Medulla oblongata (tissue), 1 donor: ENCODE data around the gene ZNF764.
A peak's percentile ranks its signal among the peaks of the same experiment; 100 is the strongest.
"Not testable (repeated sequence)": the region's sequence is repeated elsewhere in the genome, so short reads cannot be mapped to it uniquely, and the experiment has no call there.

Experiments used
- DNase-seq: peaks from one replicate; pipeline ENCODE4 v3.0.0-alpha.2; 2015; ENCODE audit errors: extremely low spot score

Gene ZNF764

DNA sequence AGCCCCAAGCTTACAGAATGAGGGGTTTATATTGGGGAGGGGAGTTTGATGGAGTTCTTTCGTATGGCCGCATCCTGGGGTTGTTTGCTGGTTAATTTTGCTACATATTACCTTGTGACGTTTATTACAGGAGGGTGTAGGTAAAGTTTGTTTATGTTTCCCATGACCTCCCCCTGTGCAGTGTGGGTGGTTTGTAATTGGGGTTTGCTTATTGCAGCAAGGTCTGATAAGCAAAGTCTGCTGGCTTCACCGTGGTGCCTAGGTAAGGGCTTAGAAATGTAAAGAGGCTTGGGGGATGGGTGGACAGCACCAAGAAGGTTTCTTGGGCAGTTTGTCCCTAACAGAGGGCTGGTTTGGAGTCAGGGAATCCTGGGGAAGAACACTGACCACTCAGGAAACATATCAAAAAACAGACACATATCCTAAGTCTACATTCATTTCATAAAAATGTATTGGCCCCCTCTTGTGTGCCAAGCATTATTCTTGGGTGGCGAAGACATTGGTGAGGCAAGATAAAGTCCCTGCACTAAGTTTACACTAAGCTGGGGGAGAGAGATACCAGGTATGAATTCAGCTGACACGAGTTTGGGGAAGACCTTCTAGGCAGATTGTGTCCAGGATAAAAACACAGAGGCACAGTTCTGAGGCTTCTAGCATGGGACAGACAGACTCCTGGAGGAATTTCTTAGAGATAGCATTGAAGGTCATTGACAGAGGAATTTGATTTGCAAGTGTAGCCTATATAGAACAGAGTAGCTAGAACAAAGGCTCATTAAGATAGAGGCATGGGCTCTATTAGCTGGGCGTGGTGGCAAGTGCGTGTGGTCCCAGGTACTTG is 9.5 kb downstream of the ZNF764 start:
- no peak for DNase-seq

DNA sequence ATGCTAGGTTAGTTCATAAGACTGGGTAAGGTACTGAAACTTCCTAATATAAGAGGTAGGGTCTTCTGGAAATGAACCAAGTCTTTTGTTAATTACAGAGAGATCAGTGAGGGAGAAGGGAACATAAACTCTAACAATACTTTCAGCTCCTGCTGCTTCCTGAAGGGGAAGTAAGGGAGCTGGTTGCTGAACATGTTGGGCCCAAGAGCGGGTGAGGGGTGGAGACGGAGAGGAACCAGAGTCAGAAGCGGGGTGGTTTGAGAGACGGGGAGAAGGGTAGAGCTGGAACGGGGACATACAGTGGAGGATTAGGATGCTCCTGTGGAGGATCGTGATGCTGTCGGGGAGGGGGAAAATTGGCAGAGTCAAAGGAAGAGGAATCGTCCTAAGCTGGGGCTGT is 12.1 kb downstream of the ZNF764 start:
- peak; percentile 47 for DNase-seq

DNA sequence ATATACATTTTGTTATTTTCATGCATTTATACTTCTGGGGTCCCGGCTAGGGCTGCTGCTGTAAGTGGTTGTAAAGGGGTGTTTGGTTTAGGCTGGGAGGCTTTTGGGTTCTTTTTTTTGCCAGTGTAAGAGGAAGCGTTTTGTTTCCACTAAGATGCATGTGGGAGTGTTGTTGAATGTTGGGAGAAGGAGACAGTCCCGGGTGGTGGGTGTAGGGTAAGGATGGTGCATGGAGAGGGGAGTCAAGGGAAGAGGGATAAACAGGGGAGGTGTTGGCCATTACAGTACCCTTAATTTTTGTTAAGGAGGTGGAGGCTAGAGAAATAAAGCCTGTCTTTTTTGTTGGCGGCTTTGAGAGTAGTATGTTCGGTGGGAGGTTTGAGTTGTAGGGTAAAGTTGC is 15.1 kb downstream of the ZNF764 start:
- DNase-seq = no peak

DNA sequence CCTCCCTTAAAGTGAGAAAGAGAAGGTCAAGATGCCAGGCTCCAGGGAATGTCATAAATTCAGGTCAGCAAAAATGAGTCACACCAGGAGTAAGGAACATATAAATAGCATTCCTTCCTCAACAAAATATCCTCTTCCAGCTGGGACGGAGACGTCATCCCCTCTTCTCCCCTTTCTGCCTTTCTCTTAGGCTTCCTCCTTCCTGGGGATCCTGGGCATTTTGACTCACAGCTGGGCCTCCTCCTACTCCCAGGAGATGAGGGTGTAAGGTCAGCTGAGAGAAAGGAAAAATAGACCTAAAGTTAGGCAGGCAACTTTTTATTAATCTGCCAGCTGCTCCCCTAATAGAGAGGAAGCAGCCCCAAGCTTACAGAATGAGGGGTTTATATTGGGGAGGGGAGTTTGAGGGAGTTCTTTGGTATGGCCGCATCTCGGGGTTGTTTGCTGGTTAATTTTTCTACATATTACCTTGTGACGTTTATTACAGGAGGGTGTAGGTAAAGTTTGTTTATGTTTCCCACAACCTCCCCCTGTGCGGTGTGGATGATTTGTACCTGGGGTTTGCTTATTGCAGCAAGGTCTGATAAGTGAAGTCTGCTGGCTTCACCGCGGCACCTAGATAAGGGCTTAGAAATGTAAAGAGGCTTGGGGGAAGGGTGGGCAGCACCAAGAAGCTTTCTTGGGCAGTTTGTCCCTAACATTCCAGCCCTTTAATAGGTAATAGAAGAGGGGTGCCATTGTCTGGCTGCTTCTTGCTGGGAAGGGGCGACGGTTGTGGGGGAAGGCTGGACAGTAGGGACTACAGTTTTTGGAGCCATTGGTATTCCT is 16.5 kb downstream of the ZNF764 start:
- no peak for DNase-seq

GRCh38 chr16:30540916-30541464 is 17.2 kb downstream of the ZNF764 start:
- not testable (repeated sequence) for DNase-seq

DNA sequence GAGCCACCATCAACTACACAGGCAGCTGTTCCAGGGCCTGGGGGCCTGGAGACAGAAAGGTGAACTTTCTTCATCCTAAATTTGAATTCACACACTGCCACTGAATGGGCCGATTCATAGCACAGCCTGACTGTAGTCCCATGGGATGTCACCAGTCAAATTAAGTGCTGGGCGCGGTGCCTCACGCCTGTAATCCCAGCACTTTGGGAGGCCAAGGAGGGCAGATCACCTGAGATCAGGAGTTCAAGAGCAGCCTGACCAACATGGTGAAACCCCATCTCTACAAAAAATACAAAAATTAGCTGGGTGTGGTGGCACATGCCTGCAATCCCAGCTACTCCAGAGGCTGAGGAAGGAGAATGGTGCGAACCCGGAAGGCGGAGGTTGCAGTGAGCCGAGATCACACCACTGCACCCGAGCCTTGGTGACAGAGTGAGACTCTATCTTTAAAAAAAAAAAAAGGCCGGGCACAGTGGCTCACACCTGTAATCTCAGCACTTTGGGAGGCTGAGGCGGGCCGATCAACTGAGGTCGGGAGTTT is 18.1 kb downstream of the ZNF764 start:
- DNase-seq = not testable (repeated sequence)

DNA sequence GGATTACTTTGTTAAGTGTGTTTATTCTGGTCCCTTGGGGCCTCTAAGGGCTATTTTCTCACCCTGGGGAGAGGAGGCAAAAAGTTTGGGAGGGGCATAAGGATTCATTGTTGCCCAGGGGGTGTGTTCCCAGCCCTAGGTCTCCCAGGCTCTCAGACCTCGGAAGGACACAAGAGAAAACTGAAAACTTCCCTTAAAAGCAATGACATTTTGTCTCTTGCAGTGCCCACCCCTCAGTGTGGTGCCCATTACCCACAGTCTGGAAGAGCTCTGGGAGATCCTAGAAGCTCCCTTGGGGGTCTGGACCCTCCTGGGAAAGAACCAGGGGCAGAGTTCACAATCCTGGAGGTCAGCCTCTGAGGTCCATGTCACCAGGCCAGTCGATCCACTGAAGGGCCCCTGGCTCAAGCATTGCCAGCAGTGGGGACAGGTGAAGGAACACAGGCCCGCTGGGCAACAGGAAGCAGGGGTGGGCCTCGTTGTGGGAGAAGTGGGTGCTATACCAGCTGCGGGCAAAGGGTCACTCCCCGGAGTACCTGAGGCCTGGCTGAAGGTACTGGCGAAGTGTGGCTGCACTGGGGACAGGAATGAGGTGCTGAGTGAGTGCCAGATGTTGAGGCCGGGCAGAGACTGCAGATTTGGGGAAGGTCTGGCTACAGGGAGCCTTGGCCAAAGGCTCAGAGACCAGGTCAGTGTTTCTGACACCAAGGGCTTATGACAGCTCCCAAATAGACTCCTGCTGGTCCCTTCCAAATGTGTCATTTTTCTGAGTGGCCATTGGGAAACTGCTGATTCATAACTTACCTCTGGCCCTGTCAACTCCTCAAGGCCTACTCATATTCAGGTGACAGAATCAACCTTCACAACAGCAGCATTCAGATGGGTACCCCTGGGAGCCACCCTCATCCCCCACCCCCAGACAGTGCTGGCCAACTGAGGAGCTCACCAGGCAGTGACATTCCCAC is 18.9 kb downstream of the ZNF764 start:
- DNase-seq = no peak

DNA sequence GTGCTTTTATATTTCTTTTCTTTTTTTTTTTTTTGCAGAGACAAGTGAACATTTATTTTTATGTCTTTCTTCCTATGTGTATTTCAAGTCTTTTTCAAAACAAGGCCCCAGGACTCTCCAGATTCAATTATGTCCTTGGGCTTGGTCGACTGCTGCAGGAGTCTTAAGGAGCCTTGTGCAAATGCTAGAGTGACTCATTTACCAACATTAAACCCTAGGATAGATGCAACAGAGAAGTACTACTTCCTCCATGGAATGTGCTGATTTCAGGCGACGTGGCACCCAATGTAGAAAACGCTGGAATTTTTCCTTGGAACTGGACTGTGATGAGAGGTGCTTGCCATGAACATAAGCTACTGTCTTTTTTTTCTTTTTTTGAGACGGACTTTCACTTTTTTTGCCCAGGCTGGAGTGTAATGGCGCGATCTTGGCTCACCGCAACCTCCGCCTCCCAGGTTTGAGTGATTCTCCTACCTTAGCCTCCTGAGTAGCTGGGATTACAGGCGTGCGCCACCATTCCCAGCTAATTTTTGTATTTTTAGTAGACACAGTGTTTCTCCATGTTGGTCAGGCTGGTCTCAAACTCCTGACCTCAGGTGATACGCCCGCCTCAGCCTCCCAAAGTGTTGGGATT is 21.7 kb downstream of the ZNF764 start:
- DNase-seq = not testable (repeated sequence)

DNA sequence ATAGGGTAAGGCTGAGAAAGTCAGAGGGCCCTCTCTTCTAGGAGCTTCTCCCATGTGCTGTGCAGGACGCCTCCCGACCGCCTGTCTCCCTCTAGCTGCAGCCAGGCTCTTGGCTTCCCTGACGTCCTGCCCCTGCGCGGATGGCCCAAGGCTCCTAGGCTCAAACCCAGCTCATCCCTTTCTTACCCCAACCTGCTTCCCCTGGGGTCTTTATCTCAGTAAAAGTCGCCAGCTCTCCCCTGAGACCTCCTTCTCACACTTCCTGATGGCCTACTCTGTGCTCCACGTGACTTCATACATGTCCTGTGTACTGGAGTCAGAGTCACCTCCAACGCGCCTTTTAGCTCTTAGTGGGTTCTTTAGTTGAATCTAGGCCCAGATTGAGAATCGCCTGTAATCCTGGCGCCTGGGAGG is 22.4 kb downstream of the ZNF764 start:
- peak; percentile 82 for DNase-seq

- no peak for DNase-seq
These were observed 22.9 kb downstream of the ZNF764 start for GRCh38 chr16:30535106-30535776.

DNA sequence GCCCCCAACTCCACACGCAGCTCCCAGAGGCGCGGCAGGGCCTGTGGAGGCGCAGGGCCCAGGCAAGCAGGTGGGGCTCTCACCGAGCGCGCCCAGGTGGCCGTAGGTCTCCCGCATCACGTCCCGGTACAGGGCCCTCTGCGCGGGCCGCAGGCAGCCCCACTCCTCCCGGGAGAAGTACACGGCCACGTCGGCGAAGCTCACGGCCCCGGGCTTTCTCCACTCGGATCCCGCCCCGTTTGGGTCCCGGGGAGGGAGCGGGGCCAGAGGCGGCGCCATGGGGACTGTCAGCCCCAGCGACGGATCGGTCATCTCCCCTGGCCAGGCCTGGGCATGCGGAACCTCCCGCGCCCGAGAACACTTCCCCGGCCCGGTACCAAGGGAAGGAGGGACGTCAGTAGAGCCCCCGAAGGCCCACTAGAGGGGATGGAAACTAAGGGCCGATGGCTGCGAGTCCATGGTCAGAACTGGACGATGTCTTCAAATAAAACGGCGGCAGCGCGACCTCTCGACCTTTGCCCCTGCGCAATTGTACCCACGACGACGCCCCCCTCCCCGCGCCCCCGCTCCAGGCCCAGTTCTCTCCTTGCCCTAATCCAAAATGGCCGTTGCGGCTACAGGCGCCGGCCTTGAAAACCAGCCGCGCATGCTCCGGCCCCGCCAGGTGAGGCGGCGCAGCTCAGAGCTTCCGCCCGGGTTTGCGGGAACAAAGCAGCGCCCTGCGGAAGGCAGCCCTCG is 23.6 kb downstream of the ZNF764 start, which contains the start of gene ZNF747:
ZNF747 (minus strand) TSS at position 491 of the 738 bp plus-strand sequence; CDS start at position 312, 179 bp downstream.
- peak; percentile 96 for DNase-seq

GRCh38 chr16:30533748-30534367 is 24.3 kb downstream of the ZNF764 start:
- DNase-seq = no peak

DNA sequence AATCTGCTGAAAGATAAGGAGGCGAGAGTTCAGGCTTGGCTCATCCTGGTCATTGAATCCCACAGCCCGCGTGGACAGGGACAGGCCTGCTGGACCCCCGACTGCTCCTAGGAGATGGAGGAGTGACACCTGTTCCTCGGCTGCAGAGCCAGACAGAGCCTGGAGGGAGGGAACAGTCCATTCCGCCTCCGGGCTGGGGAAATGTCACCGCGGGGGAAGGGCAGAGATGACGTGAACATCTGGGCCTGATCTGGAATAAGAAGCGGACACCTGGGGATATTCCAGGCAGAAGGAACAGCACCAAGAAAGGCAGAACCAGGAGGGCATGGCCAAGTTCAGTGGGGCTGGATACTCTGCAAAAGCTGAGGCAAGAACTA is 25.0 kb downstream of the ZNF764 start:
- DNase-seq = no peak

DNA sequence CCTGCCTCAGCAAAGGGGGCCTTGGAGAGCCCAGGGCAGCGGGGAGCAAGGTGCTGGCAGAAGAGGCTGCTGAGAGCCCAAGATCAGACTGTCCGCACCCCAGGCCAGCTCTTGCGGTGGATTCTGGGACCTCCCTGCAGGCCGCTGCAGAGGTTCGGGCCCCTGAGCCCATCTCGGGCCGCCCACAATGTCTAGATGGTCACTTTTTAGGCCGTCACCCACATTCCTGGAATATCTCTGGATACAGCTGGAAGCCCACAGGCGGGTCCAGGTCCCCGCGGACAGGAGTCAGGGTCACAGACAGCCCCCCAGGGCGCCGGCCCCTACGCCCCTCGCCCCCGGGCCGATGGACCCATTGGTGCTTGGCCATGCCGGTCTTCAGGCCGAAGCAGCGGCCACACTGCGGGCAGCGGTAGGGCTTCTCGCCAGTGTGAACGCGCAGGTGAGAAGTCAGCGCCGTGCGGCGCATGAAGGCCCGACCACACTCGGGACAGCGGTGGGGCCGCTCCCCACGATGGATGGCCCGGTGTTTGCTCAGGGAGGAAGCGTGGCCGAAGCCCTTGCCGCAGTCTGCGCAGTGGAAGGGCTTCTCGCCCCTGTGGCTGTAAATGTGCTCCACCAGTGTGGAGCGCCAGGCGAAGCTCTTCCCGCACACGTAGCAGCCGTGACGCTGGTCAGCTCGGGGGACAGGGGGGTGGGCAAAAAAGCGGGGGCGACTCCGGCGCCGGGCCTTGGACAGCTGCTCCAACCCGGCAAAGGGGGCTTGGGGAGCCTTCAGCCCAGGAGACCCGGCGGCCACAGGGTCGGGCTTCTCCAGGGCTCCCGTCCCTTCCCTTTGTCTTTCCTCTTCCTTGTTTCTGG is 25.7 kb downstream of the ZNF764 start:
- no peak for DNase-seq

GRCh38 chr16:30530163-30531037 is 27.8 kb downstream of the ZNF764 start:
- no peak for DNase-seq

DNA sequence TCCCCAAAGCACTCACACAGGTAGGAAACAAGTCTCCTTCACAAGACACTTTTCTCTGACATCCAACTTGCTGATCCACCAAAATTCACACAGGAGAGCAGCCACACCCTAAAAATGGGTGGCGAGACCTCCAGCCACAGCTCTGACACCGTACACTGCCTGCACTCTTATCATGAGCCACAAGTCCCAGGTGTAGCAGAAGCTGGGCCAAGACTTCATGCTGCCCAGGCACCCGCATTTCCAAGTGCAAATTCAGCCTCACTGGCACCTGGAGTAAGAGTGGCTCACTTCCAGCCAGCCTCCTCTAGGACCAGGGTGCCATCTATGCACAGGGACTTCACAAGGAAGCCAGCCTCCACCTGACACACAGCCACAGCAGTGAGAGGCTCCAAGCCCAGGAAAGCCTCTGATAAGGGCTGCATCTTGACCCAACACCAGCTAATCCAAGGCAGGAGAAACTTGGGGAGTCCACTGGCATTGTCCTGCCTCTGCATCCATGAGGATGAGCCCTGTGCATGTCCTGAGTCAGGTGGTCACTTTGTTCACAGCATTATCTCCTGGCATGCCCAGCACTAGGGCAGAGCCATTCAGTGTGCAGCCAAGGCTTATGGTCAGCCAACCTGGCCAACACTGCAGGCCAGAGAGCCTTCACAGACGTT is 29.2 kb downstream of the ZNF764 start:
- DNase-seq = no peak
